OCI-LY7 (cell line): ENCODE measurements around the gene RALA. TPM values are rescaled to one million over a fixed set of nuclear protein-coding genes. Genes with fewer than 3 reads are reported as not detected.

Source experiments
- BruUV-seq: library from RNA; stranded (reverse); fragments of 400-500 nt; replicated peaks from 2 replicates; lab custom pipeline; 2021; lab: Mats Ljungman, UMichigan
- CTCF ChIA-PET: fragments of 300-600 bp; sonication (Branson Sonifier 250); formaldehyde crosslinking; loops from one replicate; lab custom pipeline; 2022; ENCODE audit warnings: antibody characterized with exemption; ENCODE audit not compliant: unreplicated experiment; lab: Charles Lee
- POLR2A ChIA-PET: fragments of 300-600 bp; sonication (Branson Sonifier 250); formaldehyde crosslinking; loops from one replicate; lab custom pipeline; 2022; ENCODE audit warnings: antibody characterized with exemption; lab: Charles Lee
- DNase-seq: peaks from one replicate; pipeline ENCODE4 v3.0.0-alpha.2; 2015; ENCODE audit warnings: low spot score
- H2AFZ ChIP-seq: fragments of 200-600 bp; sonication (generic), shearing (Covaris generic); 2 replicates; pipeline ENCODE4 v1.6.1; 2014; ENCODE audit warnings: mild to moderate bottlenecking, antibody characterized with exemption, low read length, moderate library complexity
- H3K27ac ChIP-seq: fragments of 200-600 bp; sonication (generic); 2 replicates; pipeline ENCODE4 v1.5.1; 2014; ENCODE audit warnings: mixed run types, low read depth, mild to moderate bottlenecking, moderate library complexity, low read length, inconsistent platforms; ENCODE audit not compliant: poor library complexity, severe bottlenecking
- H3K36me3 ChIP-seq: fragments of 200-600 bp; sonication (generic); 2 replicates; pipeline ENCODE4 v1.6.1; 2014; ENCODE audit warnings: mild to moderate bottlenecking, antibody characterized with exemption, low read length, moderate library complexity, mixed read lengths; ENCODE audit not compliant: insufficient read depth
- H3K4me1 ChIP-seq: fragments of 200-600 bp; sonication (generic); 2 replicates; pipeline ENCODE4 v1.5.1; 2014; ENCODE audit warnings: mild to moderate bottlenecking, low read length; ENCODE audit not compliant: insufficient read depth, poor library complexity, severe bottlenecking
- H3K4me2 ChIP-seq: fragments of 200-600 bp; sonication (generic); 2 replicates; pipeline ENCODE4 v1.6.1; 2014; ENCODE audit warnings: mild to moderate bottlenecking, low read length
- H3K4me3 ChIP-seq: fragments of 200-600 bp; sonication (generic); 2 replicates; pipeline ENCODE4 v1.5.1; 2014; ENCODE audit warnings: mild to moderate bottlenecking, low read depth, low read length; ENCODE audit not compliant: poor library complexity, severe bottlenecking
- H3K79me2 ChIP-seq: fragments of 200-600 bp; sonication (generic); 2 replicates; pipeline ENCODE4 v1.6.1; 2016; ENCODE audit warnings: low read depth, mild to moderate bottlenecking, low read length, moderate library complexity, mixed read lengths; ENCODE audit not compliant: insufficient read depth
- H3K9me2 ChIP-seq: fragments of 200-600 bp; sonication (generic); 2 replicates; pipeline ENCODE4 v1.6.1; 2016; ENCODE audit warnings: mild to moderate bottlenecking, low read length, mixed read lengths; ENCODE audit not compliant: insufficient read depth
- H3K9me3 ChIP-seq: fragments of 200-600 bp; sonication (generic); 2 replicates; pipeline ENCODE4 v1.6.1; 2014; ENCODE audit warnings: mild to moderate bottlenecking, mixed run types, low read length, mixed read lengths
- H4K20me1 ChIP-seq: fragments of 200-600 bp; sonication (generic); 2 replicates; pipeline ENCODE4 v1.6.1; 2014; ENCODE audit warnings: mild to moderate bottlenecking, antibody characterized with exemption, low read length, moderate library complexity, mixed read lengths; ENCODE audit not compliant: insufficient read depth
- CTCF ChIP-seq: fragments of 200-600 bp; sonication (generic); conservative IDR thresholded peaks from 2 replicates; pipeline ENCODE4 v1.5.1; 2014; ENCODE audit warnings: mild to moderate bottlenecking, antibody characterized with exemption, low read length, moderate library complexity, mixed read lengths
- EZH2phosphoT487 ChIP-seq: fragments of 200-600 bp; sonication (generic); IDR thresholded peaks from 2 replicates; pipeline ENCODE4 v1.6.1; 2018; ENCODE audit warnings: low read depth, borderline replicate concordance, mild to moderate bottlenecking, mixed run types, antibody characterized with exemption, low read length, moderate library complexity, mixed read lengths
- intact Hi-C: fragments of 100-400 bp; cut with micrococcal nuclease; formaldehyde crosslinking; loops from one replicate; pipeline ENCODE4 v1.10.0; 2022; ENCODE audit not compliant: unreplicated experiment
- total RNA-seq, 2 experiments: library from RNA; depleted of rRNA in 1 of 2; stranded (reverse); fragments of >200 nt in 1 of 2; shearing (Covaris generic) in 1 of 2; gene quantifications; 2 replicates each; pipeline ENCODE4 v1.2.3, GENCODE V29; 2014 to 2022

The RALA gene
- total RNA-seq, 2 experiments from 2014 or later: 6.4 to 31.0 TPM

GRCh38 chr7:39670934-39671333 is 47.6 kb downstream of the RALA start:
- no peaks in the 10 kb centered on the region for H3K9me3 ChIP-seq
- H3K27ac ChIP-seq: no peak overlapping the region
- H3K79me2 ChIP-seq: no peaks in the 10 kb centered on the region
- TF ChIP-seq CTCF (no peak), EZH2phosphoT487 (no peak)
- no peak for DNase-seq
- H3K4me2 ChIP-seq: no peak overlapping the region
- BruUV-seq: no TSS peak
- H3K4me1 ChIP-seq: no peaks in the 10 kb centered on the region
- H3K36me3 ChIP-seq: no peaks in the 10 kb centered on the region
- intact Hi-C loops: no loop called here
- ChIA-PET POLR2A (interaction anchor here (0.6 to 1.6 kb wide), 4 partner anchors 14 to 269 kb away, joined by 3 read pairs; no protein-coding TSS in a partner anchor), CTCF (no interaction called here)
- H3K4me3 ChIP-seq: no peak overlapping the region
- no peak overlapping the region for H2AFZ ChIP-seq
- no peaks in the 10 kb centered on the region for H3K9me2 ChIP-seq
- no peaks in the 10 kb centered on the region for H4K20me1 ChIP-seq

GRCh38 chr7:39672176-39672575 is 48.8 kb downstream of the RALA start:
- H3K9me3 ChIP-seq: 0 out of 2 replicates have a peak, but pooled peaks cover 7% of the 10 kb centered on the region
- H3K4me2 ChIP-seq: no peak overlapping the region
- POLR2A ChIA-PET: interaction anchor here (0.6 to 1.0 kb wide), 4 partner anchors 8 to 207 kb away, joined by 3 read pairs; no protein-coding TSS in a partner anchor
- H3K36me3 ChIP-seq: 0 out of 2 replicates have a peak, but pooled peaks cover 5% of the 10 kb centered on the region
- TF ChIP-seq CTCF: no peak
- TF ChIP-seq EZH2phosphoT487: no peak
- no peak for DNase-seq
- H4K20me1 ChIP-seq: no peaks in the 10 kb centered on the region
- H2AFZ ChIP-seq: no peak overlapping the region
- no peak overlapping the region for H3K27ac ChIP-seq
- CTCF ChIA-PET: no interaction called here
- BruUV-seq: no TSS peak
- no peaks in the 10 kb centered on the region for H3K79me2 ChIP-seq
- no peaks in the 10 kb centered on the region for H3K9me2 ChIP-seq
- H3K4me3 ChIP-seq: no peak overlapping the region
- no peaks in the 10 kb centered on the region for H3K4me1 ChIP-seq
- intact Hi-C loops: no loop called here

GRCh38 chr7:39673868-39674267 is 50.5 kb downstream of the RALA start:
- no peak for DNase-seq
- Histone ChIP-seq H3K9me2 (no peaks in the 10 kb centered on the region), H3K36me3 (0 out of 2 replicates have a peak, but pooled peaks cover 5% of the 10 kb centered on the region), H2AFZ (no peak overlapping the region), H3K4me2 (no peak overlapping the region), H3K27ac (no peak overlapping the region), H3K4me3 (no peak overlapping the region), H4K20me1 (no peaks in the 10 kb centered on the region), H3K4me1 (no peaks in the 10 kb centered on the region), H3K9me3 (0 out of 2 replicates have a peak, but pooled peaks cover 7% of the 10 kb centered on the region), H3K79me2 (no peaks in the 10 kb centered on the region)
- ChIA-PET POLR2A (no interaction called here), CTCF (no interaction called here)
- no TSS peak for BruUV-seq
- intact Hi-C loops: no loop called here
- TF ChIP-seq CTCF (no peak), EZH2phosphoT487 (no peak)
